A172 (cell line): ENCODE results near the gene TMEM190. TPM values are rescaled to one million over a fixed set of nuclear protein-coding genes. Genes with fewer than 3 reads are reported as not detected.

ENCODE experiments used
- DNase-seq: peaks from one replicate; pipeline ENCODE4 v3.0.0-alpha.2; 2015; ENCODE audit warnings: low spot score
- total RNA-seq: library from RNA; depleted of rRNA; stranded (reverse); fragments of >200 nt; shearing (Covaris generic); gene quantifications from 2 replicates; pipeline ENCODE4 v1.2.3, GENCODE V29; 2014

Gene TMEM190
- total RNA-seq, 1 experiment from 2014 or later: not detected

DNA sequence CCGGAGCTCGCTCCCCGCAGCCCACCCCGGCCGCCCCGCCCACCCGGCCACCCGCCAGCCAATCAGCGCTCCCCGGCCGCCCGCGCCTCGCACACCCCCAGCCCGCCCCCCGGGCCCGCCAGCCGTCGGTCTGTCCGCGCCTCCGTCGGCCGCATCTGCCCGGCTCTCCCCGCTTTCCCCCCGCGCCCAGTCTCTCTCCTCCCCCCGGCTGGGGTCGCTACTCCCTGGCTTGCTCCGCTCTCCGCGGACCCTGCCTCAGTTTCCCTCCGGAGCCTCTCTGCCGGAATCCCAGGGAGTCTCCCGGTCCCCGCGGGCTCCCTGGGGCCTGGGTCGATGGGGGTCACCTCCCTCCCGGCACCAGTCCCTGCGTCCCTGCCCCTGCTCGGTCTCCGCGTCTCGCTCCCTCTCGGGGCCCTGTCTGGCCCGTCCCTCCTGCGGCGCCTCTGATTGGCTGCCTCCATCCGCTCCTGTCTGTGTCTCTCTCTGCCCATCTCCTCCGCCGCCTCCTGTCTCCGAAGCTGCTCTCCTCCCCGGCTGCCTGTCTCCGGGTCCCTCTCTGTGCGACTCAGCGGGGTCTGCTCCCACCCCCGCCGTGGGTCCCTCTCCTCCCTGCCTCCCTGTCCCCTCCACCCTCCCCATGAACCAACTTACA is 6.8 kb upstream of the TMEM190 start:
- peak; percentile 78 for DNase-seq

DNA sequence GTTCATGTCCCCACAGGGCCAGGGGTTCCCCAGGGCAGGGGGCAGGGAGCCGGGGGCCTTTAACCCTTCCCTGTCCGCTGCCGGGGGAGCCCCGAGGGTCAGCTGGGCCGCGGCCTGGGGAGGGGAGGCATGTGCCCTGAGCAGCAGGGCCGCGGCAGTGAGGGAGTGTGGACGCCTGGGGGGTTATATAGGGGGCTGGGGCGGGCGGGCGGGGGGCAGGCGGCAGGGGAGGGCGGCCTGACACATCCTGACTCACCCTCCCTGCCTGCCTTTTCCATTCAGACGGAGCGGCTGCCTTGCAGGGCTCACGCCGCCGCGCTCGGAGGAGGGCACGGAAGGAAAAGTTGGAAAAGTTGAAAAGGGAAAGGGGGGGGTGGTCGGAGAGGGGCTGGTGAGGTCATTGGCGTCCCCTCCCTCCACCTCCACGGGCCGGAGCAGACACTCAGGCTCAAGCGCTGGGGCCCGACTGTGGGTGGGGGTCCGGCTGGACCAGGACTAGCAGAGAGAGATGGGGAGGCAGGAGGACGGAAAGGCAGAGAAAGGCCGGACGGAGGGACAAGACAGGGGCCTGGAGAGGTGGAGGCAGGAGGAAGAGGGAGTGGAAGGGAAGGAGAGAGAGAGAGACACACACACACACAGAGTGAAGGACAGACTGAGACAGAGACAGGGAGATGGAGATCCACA is 6.2 kb upstream of the TMEM190 start, which contains the start of gene IL11:
Gene IL11 (minus strand): TSS at position 159 of the 684 bp plus-strand sequence. CDS start 153 bp downstream, at position 6.
- DNase-seq: peak; percentile 77

- DNase-seq: peak; percentile 69
These were observed 4.1 kb upstream of the TMEM190 start for GRCh38 chr19:55372316-55373081.

DNA sequence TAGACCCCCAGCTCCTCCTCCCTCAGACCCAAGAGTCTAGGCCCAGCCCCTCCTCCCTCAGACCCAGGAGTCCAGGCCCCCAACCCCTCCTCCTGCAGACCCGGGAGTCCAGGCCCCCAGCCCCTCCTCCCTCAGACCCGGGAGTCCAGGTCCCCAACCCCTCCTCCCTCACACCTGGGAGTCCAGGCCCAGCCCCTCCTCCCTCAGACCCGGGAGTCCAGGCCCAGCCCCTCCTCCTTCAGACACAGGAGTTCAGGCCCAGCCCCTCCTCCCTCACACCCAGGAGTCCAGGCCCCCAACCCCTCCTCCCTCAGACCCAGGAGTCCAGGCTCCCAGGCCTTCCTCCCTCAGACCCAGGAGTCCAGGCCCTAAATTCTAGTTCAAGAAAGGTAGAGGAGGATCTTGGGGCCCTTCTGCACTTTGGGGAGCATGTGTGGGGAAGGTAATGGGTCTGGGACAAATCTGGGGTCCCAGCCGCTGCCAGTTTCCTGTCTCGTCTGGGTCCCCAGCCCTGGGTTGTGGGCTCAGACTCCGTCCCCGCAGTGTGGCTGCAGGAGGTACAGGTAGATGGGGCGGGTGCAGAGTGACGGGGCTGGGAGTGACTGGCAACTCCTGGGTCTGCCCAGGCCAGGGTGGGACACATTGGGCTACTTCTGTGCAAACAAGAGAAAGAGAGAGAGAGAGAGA is 3.2 kb upstream of the TMEM190 start:
- DNase-seq: no peak

DNA sequence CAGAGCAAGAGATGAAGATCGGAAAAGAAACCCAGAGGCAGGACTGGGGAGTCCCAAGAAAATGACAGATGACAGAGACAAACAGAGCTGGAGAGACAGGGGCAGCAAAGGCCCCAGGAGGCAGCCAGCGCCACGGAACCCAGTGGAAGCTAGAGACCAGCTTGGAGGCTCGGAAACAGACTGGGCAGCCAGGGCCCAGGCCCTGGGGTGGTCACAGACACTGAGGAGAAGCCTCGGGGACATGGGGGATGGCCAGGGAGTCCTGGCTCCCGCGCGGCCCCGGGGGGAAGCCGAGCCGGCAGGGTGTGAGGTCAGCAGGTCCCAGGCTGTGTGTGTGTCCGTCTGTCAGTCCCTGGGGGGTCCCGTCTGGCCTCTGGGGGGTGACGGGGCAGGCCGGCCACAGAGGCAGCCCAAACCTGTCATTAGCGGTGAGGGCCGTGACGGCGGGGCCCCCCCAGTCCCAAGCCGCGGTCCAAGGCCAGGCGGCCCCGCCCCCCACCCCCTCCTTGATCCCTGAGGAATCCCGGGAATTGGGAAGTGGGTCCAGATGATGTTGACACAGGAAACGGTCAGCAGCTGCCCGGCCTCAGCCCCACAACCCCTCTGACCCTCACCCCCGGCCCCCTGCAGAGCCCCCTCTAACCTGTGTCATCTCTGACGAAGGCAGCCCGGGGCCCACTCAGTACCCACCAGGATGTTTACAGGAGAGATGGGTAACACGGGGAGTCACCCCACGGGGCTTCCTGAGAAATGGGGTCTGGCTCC is 2.5 kb upstream of the TMEM190 start:
- peak; percentile 73 for DNase-seq

GRCh38 chr19:55377356-55378131 is 918 bp downstream of the TMEM190 start:
- no peak for DNase-seq

GRCh38 chr19:55379174-55379573 is 2.5 kb downstream of the TMEM190 start:
- no peak for DNase-seq

DNA sequence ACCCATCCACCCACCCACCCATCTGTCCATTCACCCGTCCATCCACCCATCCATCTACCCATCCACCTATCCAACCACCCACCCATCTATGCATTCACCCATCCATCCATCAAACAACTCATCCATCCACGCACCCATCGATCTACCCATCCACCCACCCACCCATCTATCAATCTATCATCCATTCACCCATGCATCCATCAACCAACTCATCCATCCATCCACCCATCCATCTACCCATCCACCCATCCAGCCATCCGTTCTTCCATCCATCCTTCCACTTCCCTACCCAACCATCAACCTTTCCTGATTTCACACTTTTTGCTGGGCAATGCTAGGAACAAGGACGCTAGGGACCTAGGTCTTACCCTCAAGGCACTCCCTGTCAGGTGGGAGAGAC is 5.4 kb downstream of the TMEM190 start:
- no peak for DNase-seq

DNA sequence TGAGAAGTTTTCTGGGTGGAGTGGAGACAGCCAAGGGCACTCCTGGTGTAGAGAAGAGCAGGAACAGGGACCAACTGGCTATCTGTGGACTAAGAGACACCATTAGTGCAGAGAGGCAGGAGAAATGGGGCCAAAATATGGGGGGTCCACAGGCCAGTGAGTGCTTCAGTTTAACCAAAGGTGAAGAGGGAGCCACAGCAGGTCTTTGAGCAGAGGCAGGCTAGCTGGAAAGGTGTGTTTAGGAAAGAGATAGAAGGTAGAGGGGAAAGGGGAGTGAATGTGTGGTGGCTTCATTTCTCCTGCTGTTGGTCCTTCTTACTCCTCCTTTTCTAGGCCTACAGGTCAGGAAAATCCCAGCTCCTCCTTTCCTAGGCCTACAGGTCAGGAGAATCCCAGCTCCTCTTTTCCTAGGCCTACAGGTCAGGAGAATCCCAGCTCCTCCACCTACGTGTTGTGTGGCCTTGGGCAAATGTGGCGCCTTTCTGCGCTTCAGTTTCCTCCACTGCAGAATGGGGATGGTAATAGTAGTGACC is 6.0 kb downstream of the TMEM190 start:
- no peak for DNase-seq

DNA sequence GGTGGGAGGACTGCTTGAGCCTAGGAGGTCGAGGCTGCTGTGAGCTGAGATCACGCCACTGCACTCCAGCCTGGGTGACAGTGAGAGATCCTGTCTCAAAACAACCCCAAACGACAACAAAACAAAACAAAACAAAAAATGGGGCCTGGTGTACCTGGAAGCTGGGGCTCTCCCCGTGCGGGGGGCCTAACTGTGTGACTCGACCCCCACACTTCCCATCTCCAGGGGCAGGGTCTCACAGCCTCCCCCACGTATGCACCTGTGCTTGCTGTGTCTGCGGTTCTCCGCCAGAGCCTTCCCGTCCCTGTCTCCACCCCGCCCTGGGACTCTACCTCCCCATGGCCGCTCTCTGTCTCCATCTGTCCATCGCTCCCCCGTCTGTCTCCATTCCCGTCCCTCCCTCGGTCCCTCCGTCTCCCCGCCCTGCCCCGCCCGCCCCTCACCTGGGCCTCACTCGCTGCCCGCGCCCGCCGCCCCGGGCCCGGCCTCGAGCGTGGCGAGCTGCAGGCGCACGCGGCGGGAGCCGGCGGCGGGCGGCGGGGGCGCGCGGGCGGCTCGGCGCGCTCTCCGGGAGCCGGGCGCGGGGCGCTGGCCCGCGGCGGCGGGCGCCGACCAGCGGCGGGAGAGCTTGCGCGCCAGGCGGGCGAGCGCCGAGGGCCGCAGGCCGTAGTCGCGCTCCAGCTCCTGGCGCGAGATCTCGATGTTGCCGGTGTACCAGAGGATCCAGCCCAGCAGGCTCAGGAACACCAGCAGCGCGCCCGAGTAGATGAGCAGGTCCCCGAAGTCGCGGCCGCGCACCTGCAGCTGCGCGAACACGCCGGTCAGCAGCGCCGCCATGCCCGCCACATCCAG is 6.9 kb downstream of the TMEM190 start:
- no peak for DNase-seq

DNA sequence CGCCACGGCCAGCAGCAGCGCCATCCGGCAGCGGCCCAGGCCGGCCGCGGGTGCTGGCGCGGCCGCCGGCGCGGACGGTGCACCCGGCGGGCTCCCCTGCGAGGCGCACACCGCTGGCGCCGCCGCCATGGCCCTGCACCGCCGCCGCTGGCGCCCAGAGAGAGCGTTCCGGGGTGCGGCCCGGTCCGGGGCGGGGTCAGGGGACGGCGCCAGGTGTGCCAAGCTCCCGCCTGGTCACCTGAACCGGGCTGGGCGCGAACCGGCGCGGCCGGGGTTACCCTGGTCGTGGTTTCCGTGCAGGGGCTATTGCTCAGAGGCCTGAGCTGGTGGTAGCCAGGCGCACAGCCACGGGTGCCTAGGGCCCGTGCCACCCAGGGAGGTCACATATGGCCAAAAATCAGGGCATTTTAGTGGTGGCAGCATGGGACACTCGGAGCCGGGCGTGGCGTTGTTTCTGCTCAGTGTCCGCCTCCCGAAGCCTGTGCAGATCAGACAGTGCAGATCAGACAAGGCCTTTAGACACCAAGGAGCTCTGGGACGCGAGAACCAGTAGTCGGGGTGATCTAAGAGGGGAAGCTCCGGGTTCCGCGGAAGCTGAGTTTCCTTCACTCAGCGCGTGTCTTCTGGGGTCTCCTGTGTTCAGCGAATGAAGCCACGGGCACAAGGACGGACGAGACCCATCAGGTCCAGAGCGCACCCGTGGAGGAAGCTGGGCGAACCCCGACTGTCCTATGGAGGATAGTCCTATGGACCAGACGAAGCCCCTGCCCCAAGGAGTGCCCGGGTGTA is 7.7 kb downstream of the TMEM190 start, which contains the start of gene TMEM238:
Gene TMEM238 (minus strand): TSS at position 162 of the 789 bp plus-strand sequence. CDS start 33 bp downstream, at position 129.
- no peak for DNase-seq

DNA sequence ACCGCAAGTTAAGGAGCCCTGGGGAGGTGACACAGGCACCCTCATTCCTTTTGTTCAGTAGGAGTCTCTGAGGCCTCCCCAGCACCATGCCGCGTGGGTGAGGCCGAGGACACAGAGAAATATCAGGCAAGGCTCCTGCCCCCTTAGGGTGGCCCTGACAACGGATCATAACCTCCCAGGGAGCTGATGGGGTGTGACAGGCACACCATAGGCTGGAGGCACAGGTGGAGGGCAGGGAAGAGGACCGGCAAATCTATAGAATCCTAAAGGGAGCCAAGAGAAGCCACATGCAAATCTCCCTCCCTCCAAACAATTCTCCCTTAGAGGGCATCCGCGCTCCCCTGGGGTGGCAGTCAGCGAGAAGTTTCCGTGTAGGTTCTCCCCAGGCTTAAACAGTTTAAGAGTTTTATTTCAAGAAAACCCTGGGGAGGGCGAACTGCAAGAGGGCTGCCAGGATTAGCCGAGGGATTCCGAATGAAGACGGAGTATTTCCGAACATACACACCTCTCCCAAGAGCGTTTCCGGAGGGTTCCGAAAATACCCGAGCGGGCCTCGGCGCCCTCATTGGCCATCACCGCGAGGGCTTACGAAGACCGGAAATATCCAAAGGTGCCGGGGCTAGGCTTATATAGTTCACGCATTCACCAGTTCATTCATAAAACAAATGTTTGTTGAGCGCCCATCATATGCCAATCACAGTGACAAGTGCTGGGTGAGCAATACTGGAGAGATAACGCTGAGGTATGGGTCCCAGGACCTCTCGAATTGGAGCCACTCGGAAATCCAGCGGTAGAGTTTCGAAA is 8.5 kb downstream of the TMEM190 start:
- DNase-seq: peak; percentile 98

DNA sequence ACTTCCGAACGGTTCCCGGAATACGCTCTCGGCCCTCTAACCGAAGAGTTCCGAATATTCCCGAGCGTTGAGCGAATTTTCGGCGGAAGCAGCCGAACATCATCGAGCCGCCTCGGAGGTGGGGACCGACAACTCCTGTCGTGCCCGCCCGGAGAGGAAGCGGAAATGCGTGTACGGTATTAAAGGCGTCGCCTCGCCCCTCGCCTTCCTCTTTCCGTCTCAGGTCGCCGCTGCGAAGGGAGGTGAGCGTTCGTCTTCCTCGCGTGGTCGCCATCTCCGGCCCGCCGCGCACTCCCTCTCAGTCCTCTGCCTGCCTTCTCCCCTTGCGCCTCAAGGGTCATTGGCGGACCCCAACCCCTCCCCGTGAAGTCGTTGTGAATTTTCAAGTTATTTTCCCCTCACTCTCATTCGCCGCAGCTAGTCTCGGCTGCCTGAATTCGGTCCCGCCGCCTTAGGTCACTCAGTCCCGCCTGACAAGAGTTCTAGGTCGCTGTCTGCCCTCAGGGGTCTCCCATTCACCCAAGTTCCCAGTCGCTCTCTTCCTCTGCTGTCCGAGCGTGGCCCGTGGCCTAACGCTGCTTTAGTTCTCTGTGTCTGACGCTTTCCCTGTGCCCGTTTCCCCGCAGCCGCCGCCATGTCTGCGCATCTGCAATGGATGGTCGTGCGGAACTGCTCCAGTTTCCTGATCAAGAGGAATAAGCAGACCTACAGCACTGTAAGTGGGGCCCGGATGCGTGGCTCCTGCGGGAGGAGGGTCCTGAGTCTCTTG is 9.3 kb downstream of the TMEM190 start, which contains the start of gene RPL28:
Gene RPL28 (plus strand): TSS at position 209 of the 769 bp plus-strand sequence. CDS start 426 bp downstream, at position 635.
- DNase-seq: peak; percentile 99

- no peak for DNase-seq
These were observed 9.9 kb downstream of the TMEM190 start for GRCh38 chr19:55386493-55386971.

GRCh38 chr19:55387736-55388497 is 11.3 kb downstream of the TMEM190 start:
- DNase-seq: no peak
